ENCODE measurements around the gene SSNA1. TPM values are rescaled to one million over a fixed set of nuclear protein-coding genes. Genes with fewer than 3 reads are reported as not detected.

SSNA1 gene
- total and polyA plus RNA-seq, 9 of the 15 experiments (the other 6 are each of a cell fraction or from before 2014, with no cell fraction given): 1.9 to 130 (median 57.1) TPM

- TF ChIP-seq E2F4 (CRISPR knock-in tag; IDR thresholded peaks at IDR 0.05; ENCODE audit: low read depth): no peak
- peak; percentile 40 for TF ChIP-seq POLR2B (IDR thresholded peaks at IDR 0.05; ENCODE audit: low read depth, partially characterized antibody)
- TF ChIP-seq ZNF589 (CRISPR knock-in tag; IDR thresholded peaks at IDR 0.05; ENCODE audit: low read depth): peak; percentile 56; the same call in 1 of the 2 replicates
- no peak for TF ChIP-seq ASH1L (IDR thresholded peaks at IDR 0.05; ENCODE audit: borderline replicate concordance, low read depth, partially characterized antibody)
- TF ChIP-seq GATA2 (CRISPR knock-in tag; IDR thresholded peaks at IDR 0.05): peak; percentile 75
- peak; percentile 84; the same call in 1 of the 2 replicates for TF ChIP-seq ZBTB26 (CRISPR knock-in tag; IDR thresholded peaks at IDR 0.05)
- TF ChIP-seq ZNF699 (CRISPR knock-in tag; IDR thresholded peaks at IDR 0.05; ENCODE audit: insufficient replicate concordance): no peak
- peak; percentile 52; the same call in 1 of the 2 replicates for TF ChIP-seq ETS1 (conservative IDR thresholded peaks at IDR 0.05; ENCODE audit: control insufficient read depth, low read depth, low read length)
- no peak for TF ChIP-seq DLX4 (CRISPR knock-in tag; IDR thresholded peaks at IDR 0.05)
- TF ChIP-seq TAF1 (IDR thresholded peaks at IDR 0.05; ENCODE audit: control insufficient read depth, extremely low read depth, insufficient read depth, low read length, severe bottlenecking): peak; percentile 50
- peak; percentile 70 for TF ChIP-seq NCOR1 (IDR thresholded peaks at IDR 0.05)
- peak; percentile 90 for TF ChIP-seq ARID4B (CRISPR knock-in tag; IDR thresholded peaks at IDR 0.05)
- peak; percentile 28; the same call in 1 of the 2 replicates for TF ChIP-seq TSHZ1 (CRISPR knock-in tag; IDR thresholded peaks at IDR 0.05)
- TF ChIP-seq CBFA2T2 (conservative IDR thresholded peaks at IDR 0.05): peak; percentile 43
Measured at GRCh38 chr9:137218754-137219271, 30.3 kb downstream of the SSNA1 start (continued).
